IPS-18a (cell line): ENCODE results near the gene LAMA2.

ENCODE experiments used
- H3K27ac ChIP-seq: one replicate; pipeline ENCODE4 v1.5.1; 2013; ENCODE audit warnings: low read length
- H3K27me3 ChIP-seq: one replicate; pipeline ENCODE4 v1.6.1; 2013; ENCODE audit warnings: mild to moderate bottlenecking, low read length; ENCODE audit not compliant: control insufficient read depth, insufficient read depth
- H3K36me3 ChIP-seq: one replicate; pipeline ENCODE4 v1.6.1; 2013; ENCODE audit warnings: low read depth, low read length; ENCODE audit not compliant: control insufficient read depth
- H3K4me1 ChIP-seq: one replicate; pipeline ENCODE4 v1.6.1; 2013; ENCODE audit warnings: low read depth, low read length; ENCODE audit not compliant: control insufficient read depth
- H3K4me3 ChIP-seq: one replicate; pipeline ENCODE4 v1.5.1; 2013; ENCODE audit warnings: low read length
- H3K9ac ChIP-seq: one replicate; pipeline ENCODE4 v1.6.1; 2013; ENCODE audit warnings: mild to moderate bottlenecking, low read length, moderate library complexity
- H3K9me3 ChIP-seq: one replicate; pipeline ENCODE4 v1.6.1; 2013; ENCODE audit warnings: low read depth, low read length; ENCODE audit not compliant: control insufficient read depth

LAMA2 gene

DNA sequence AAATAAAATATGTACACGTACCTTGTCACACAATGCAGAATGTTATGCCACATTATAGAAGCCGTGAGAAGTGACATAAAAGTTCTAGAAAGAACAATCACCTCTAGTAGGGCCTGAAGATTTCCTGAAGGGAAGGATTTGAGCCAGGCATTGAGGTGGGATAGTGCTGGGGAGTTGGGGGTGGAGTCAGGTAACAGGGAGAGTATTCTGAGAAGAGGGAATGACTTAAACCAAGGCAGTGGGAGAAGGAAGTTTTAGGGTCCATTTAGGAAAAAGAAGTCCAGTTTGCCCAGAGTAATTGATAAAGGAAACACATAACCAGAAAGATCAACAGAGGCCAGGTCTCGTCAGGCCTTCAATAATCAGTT lies 564.2 kb downstream of the LAMA2 start:
- Histone ChIP-seq H3K4me1 (peaks cover 8% of the 10 kb centered on the region), H3K27me3 (no peaks in the 10 kb centered on the region), H3K27ac (no peak overlapping the region), H3K9ac (no peak overlapping the region), H3K4me3 (no peak overlapping the region), H3K36me3 (no peaks in the 10 kb centered on the region), H3K9me3 (no peaks in the 10 kb centered on the region)

GRCh38 chr6:129448965-129449364 lies 566.0 kb downstream of the LAMA2 start:
- Histone ChIP-seq H3K9ac (no peak overlapping the region), H3K27ac (no peak overlapping the region), H3K27me3 (no peaks in the 10 kb centered on the region), H3K4me3 (no peak overlapping the region), H3K36me3 (no peaks in the 10 kb centered on the region), H3K4me1 (peaks cover 8% of the 10 kb centered on the region), H3K9me3 (no peaks in the 10 kb centered on the region)

GRCh38 chr6:129451187-129451586 lies 568.2 kb downstream of the LAMA2 start:
- Histone ChIP-seq H3K36me3 (no peaks in the 10 kb centered on the region), H3K9me3 (no peaks in the 10 kb centered on the region)

GRCh38 chr6:129453073-129453472 lies 570.1 kb downstream of the LAMA2 start:
- Histone ChIP-seq H3K9ac (no peak overlapping the region), H3K36me3 (no peaks in the 10 kb centered on the region), H3K9me3 (no peaks in the 10 kb centered on the region), H3K27ac (no peak overlapping the region), H3K4me3 (no peak overlapping the region), H3K27me3 (no peaks in the 10 kb centered on the region), H3K4me1 (no peaks in the 10 kb centered on the region)

More at GRCh38 chr6:129451187-129451586, 568.2 kb downstream of the LAMA2 start:
- Histone ChIP-seq H3K9ac (no peak overlapping the region), H3K4me3 (no peak overlapping the region), H3K4me1 (peaks cover 4% of the 10 kb centered on the region), H3K27me3 (no peaks in the 10 kb centered on the region), H3K27ac (no peak overlapping the region)

DNA sequence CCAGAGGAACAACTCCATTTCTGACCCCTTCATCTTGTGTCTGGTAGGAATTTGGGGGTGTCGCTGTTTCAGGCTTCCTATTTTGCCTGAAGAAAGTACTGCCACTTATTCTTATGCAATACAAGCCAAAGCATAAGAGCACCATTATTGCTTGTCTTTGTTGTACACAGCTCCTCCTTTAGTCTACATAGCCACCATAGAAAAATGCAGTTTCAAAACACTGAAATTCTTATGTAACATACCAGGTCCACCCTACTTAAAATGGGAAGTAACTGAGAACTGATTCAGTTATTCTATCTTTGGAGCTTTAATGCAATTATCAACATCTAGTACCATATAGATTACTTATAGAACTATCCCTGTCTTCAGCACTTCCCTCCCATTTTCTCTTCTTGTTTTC lies 571.5 kb downstream of the LAMA2 start:
- H3K27ac ChIP-seq: no peak overlapping the region
- H3K4me3 ChIP-seq: no peak overlapping the region
- H3K9me3 ChIP-seq: no peaks in the 10 kb centered on the region
- H3K36me3 ChIP-seq: no peaks in the 10 kb centered on the region
- H3K27me3 ChIP-seq: no peaks in the 10 kb centered on the region
- no peak overlapping the region for H3K9ac ChIP-seq
- H3K4me1 ChIP-seq: peaks cover under 1% of the 10 kb centered on the region

DNA sequence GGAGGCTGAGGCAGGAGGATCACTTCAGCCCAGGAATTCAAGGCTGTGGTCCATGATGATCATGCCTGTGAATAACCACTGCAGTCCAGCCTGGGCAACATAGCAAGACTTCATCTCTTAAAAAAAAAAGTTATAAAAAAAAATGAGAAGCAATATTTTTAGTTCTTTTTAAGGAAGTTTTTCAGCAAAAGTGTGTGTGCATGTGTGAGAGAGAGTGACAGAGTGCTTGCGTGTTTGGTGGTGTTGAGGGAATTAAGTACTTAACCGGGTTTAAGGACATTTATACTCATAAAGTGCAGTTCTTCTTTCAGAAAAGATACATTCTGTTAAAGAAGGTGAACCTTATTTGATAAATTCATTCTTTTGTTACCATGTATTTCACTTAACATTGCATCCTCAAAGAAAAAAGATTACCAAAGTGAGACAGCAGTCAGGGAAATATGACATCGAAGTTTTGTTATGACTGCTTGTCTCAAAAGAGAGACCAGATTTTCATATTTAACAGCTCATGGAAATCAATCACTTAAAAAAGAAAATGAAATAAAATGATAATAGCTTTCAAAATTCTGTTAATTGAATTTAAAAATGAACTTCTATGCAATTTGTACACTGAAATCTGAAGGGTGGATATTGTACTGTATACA lies 572.3 kb downstream of the LAMA2 start:
- H3K27me3 ChIP-seq: no peaks in the 10 kb centered on the region
- H3K27ac ChIP-seq: no peak overlapping the region
- no peak overlapping the region for H3K4me3 ChIP-seq
- H3K36me3 ChIP-seq: no peaks in the 10 kb centered on the region
- H3K9ac ChIP-seq: no peak overlapping the region
- no peaks in the 10 kb centered on the region for H3K9me3 ChIP-seq
- peaks cover 8% of the 10 kb centered on the region for H3K4me1 ChIP-seq

DNA sequence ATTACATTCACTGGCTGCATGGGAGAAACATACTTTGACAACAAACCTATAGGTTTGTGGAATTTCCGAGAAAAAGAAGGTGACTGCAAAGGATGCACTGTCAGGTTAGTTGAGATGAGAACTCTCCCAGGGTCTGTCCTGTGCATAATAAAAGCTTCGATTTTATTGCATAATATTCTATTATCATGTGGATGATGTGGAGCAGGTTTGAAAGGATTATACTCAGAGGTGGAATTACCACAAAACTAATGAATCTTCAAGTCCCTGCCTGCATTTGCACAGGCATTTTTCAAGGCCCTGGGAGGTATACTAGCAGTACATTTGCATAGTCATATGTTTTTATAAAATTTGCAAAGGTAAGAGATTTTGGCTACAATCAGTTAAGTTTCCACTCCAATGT lies 577.3 kb downstream of the LAMA2 start:
- H3K36me3 ChIP-seq: no peaks in the 10 kb centered on the region
- H3K27ac ChIP-seq: no peak overlapping the region
- no peaks in the 10 kb centered on the region for H3K9me3 ChIP-seq
- H3K4me3 ChIP-seq: no peak overlapping the region
- H3K27me3 ChIP-seq: no peaks in the 10 kb centered on the region
- H3K9ac ChIP-seq: no peak overlapping the region
- H3K4me1 ChIP-seq: peaks cover 18% of the 10 kb centered on the region

- Histone ChIP-seq H3K4me1 (no peaks in the 10 kb centered on the region), H3K36me3 (no peaks in the 10 kb centered on the region), H3K4me3 (no peak overlapping the region)
Observed at GRCh38 chr6:129469070-129469662, 586.2 kb downstream of the LAMA2 start.

DNA sequence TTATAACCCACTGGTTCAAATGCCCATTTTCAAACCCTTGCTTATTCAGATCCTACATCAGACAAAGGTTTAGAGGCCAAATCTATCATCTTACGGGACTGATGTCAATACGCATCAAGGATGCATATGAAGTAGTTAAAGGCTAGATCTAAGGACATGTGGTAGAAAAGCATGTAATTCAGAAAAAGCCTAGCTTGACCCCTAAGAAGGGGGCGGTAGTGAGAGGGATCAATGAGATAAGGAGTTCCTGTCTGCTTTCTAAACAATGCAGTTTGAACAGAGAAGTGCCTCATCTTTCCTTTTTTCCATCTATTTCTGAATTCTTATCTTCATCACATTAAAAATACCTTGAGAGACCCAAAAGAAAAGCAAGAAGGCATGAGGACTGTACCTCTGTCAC lies 589.3 kb downstream of the LAMA2 start:
- Histone ChIP-seq H3K9me3 (no peaks in the 10 kb centered on the region), H3K27ac (no peak overlapping the region), H3K36me3 (no peaks in the 10 kb centered on the region), H3K9ac (no peak overlapping the region), H3K27me3 (no peaks in the 10 kb centered on the region), H3K4me1 (peaks cover 3% of the 10 kb centered on the region), H3K4me3 (no peak overlapping the region)

More at GRCh38 chr6:129469070-129469662, 586.2 kb downstream of the LAMA2 start:
- H3K27ac ChIP-seq: no peak overlapping the region
- H3K9ac ChIP-seq: no peak overlapping the region
- H3K27me3 ChIP-seq: no peaks in the 10 kb centered on the region
- H3K9me3 ChIP-seq: no peaks in the 10 kb centered on the region

DNA sequence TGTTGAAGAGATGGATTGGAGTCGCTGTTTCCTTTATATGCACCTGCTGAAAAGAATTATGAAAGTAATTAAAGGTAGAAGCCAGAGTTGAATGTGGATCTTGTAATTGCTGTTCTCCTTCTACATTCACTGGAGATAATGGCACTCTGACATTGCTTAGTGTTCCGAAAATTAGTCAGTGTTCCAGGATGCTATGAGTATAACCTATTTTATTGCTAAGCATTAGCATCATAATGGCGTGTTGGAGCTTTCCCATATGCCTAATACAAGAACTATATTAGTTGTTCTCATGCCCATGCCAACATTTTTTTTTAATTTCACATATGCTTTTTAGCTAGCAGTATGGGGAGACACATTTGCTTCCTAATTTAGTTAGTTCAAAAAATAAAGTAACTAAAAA lies 590.6 kb downstream of the LAMA2 start:
- Histone ChIP-seq H3K9ac (no peak overlapping the region), H3K36me3 (no peaks in the 10 kb centered on the region), H3K4me1 (peaks cover 3% of the 10 kb centered on the region), H3K4me3 (no peak overlapping the region), H3K27ac (no peak overlapping the region), H3K9me3 (no peaks in the 10 kb centered on the region), H3K27me3 (no peaks in the 10 kb centered on the region)

DNA sequence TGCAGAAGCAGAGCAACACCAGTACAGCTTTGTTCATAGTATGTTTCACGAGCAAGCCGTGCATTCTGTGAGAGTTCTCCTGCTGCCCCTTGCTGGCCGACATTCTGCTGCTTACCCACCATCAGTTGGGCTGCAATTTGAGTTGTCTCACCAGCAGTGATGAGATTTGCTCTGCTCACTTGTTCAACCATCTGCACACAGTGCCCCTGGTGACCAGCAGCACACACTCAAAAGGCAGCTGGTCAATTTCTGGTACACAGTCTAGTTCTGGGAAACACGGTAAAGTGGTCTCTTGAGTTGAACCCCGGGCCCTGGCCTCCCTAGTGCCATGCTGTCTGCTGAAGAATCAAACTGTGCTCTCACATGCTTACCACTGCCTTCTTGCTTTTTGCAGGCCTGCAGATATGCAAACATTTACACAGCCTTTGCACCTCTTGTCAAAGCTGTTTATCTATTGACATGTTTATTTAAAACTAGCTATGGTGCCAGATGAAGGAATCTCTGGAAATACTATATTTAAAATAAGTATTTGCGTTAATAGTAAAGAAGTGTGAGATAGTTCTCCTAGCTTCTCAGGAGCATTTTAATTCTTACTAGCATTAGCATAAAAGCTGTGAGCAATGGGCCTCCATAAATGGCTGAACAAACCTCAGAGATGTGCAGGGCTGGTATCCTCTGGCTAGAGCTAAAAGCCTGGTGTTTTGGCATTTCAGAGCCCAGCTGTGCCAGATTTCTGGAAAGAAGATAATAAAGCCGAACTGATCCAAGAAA lies 592.7 kb downstream of the LAMA2 start:
- H3K9me3 ChIP-seq: no peaks in the 10 kb centered on the region

DNA sequence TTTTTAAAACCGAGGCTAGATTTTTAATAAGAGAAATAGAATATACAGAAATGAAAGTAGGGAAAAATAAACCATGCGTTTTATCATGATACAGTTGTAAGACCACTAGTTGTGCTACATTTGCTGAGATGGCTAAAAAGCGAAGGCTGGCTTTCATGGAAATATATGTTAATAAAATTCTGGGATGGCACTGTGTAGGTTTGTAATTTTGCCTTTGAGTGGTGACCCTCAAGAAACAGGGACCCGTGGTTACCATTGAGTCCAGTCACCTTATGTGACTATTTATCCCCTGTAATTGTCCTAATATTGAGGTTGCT lies 593.3 kb downstream of the LAMA2 start:
- no peak overlapping the region for H3K27ac ChIP-seq

More for the DNA sequence above, 592.7 kb downstream of the LAMA2 start:
- no peak overlapping the region for H3K9ac ChIP-seq
- H3K4me1 ChIP-seq: peaks cover 3% of the 10 kb centered on the region
- H3K36me3 ChIP-seq: no peaks in the 10 kb centered on the region
- no peak overlapping the region for H3K27ac ChIP-seq
- H3K4me3 ChIP-seq: no peak overlapping the region
- no peaks in the 10 kb centered on the region for H3K27me3 ChIP-seq

More for the DNA sequence above, 593.3 kb downstream of the LAMA2 start:
- Histone ChIP-seq H3K9ac (no peak overlapping the region), H3K27me3 (no peaks in the 10 kb centered on the region), H3K4me1 (peaks cover 3% of the 10 kb centered on the region), H3K9me3 (no peaks in the 10 kb centered on the region), H3K36me3 (no peaks in the 10 kb centered on the region), H3K4me3 (no peak overlapping the region)
